ENCODE results near the gene POC1A.
"Not testable (repeated sequence)": the region's sequence is repeated elsewhere in the genome, so short reads cannot be mapped to it uniquely, and the experiment has no call there.

The POC1A gene

GRCh38 chr3:52046902-52047239 is 107.4 kb downstream of the POC1A start:
- DNase-seq (ENCODE audit: low read depth): no peak

- DNase-seq (ENCODE audit: low read depth): no peak
These were observed 107.9 kb downstream of the POC1A start for GRCh38 chr3:52046186-52046901.

GRCh38 chr3:52044869-52045619 is 109.2 kb downstream of the POC1A start:
- no peak for DNase-seq (ENCODE audit: low read depth)

- no peak for DNase-seq (ENCODE audit: low read depth)
These were observed 110.5 kb downstream of the POC1A start for GRCh38 chr3:52043750-52044149.

- DNase-seq (ENCODE audit: low read depth): not testable (repeated sequence)
These were observed 111.2 kb downstream of the POC1A start for GRCh38 chr3:52043039-52043438.

GRCh38 chr3:52041118-52041731 is 113.0 kb downstream of the POC1A start:
- DNase-seq (ENCODE audit: low read depth): no peak

GRCh38 chr3:52040600-52040999 is 113.6 kb downstream of the POC1A start:
- no peak for DNase-seq (ENCODE audit: low read depth)

GRCh38 chr3:52039846-52040245 is 114.4 kb downstream of the POC1A start:
- no peak for DNase-seq (ENCODE audit: low read depth)

GRCh38 chr3:52039426-52039825 is 114.8 kb downstream of the POC1A start:
- no peak for DNase-seq (ENCODE audit: low read depth)

- no peak for DNase-seq (ENCODE audit: low read depth)
These were observed 116.0 kb downstream of the POC1A start for GRCh38 chr3:52038227-52038626.

GRCh38 chr3:52037291-52037690 is 116.9 kb downstream of the POC1A start:
- DNase-seq (ENCODE audit: low read depth): no peak

GRCh38 chr3:52036829-52037228 is 117.4 kb downstream of the POC1A start:
- DNase-seq (ENCODE audit: low read depth): no peak

- no peak for DNase-seq (ENCODE audit: low read depth)
These were observed 118.0 kb downstream of the POC1A start for GRCh38 chr3:52036222-52036694.

GRCh38 chr3:52034651-52035050 is 119.6 kb downstream of the POC1A start:
- no peak for DNase-seq (ENCODE audit: low read depth)

- no peak for DNase-seq (ENCODE audit: low read depth)
These were observed 120.0 kb downstream of the POC1A start for GRCh38 chr3:52034212-52034611.

GRCh38 chr3:52033748-52034147 is 120.5 kb downstream of the POC1A start:
- DNase-seq (ENCODE audit: low read depth): not testable (repeated sequence)

- DNase-seq (ENCODE audit: low read depth): no peak
These were observed 121.4 kb downstream of the POC1A start for GRCh38 chr3:52032702-52033408.

GRCh38 chr3:52031896-52032295 is 122.3 kb downstream of the POC1A start:
- no peak for DNase-seq (ENCODE audit: low read depth)

- DNase-seq (ENCODE audit: low read depth): no peak
These were observed 123.4 kb downstream of the POC1A start for GRCh38 chr3:52030714-52031310.

GRCh38 chr3:52029535-52029934 is 124.7 kb downstream of the POC1A start:
- DNase-seq (ENCODE audit: low read depth): no peak

GRCh38 chr3:52029053-52029452 is 125.2 kb downstream of the POC1A start:
- no peak for DNase-seq (ENCODE audit: low read depth)

- DNase-seq (ENCODE audit: low read depth): no peak
These were observed 125.7 kb downstream of the POC1A start for GRCh38 chr3:52028572-52028971.

Measured in stimulated activated CD8-positive, alpha-beta memory T cell treated with anti-CD3 and anti-CD28 coated beads, Interleukin-15, amount 100 ng/mL, for 1 hour (primary cell).